H1 (cell line): ENCODE data around the gene FADS2. TPM values are rescaled to one million over a fixed set of nuclear protein-coding genes. Genes with fewer than 3 reads are reported as not detected.

Experiments used
- CTCF ChIA-PET: fragments of 300-600 bp; sonication (Branson Sonifier 250); formaldehyde crosslinking; loops from one replicate; lab custom pipeline; 2021; ENCODE audit not compliant: partially characterized antibody; lab: Charles Lee
- POLR2A ChIA-PET: fragments of 300-600 bp; sonication (Branson Sonifier 250); formaldehyde crosslinking; loops from one replicate; lab custom pipeline; 2021; ENCODE audit warnings: inconsistent platforms; ENCODE audit not compliant: partially characterized antibody; lab: Charles Lee
- DNase-seq, 2 experiments: peaks; one replicate each; pipeline versions ENCODE4 v3.0.0 to v3.0.0-alpha.2; 2010 to 2022; ENCODE audit warnings: low spot score in 2 of 2, low read depth in 1 of 2, mixed read lengths in 1 of 2
- FAIRE-seq: peaks from 2 replicates; lab custom pipeline; 2011; peaks lifted over from hg19 to GRCh38; lab: Jason Lieb, UNC
- H2AFZ ChIP-seq: 2 replicates; pipeline ENCODE4 v1.8.1; 2012; ENCODE audit warnings: low read length, inconsistent platforms
- H2AK5ac ChIP-seq: 2 replicates; pipeline ENCODE4 v1.6.1; 2013; ENCODE audit warnings: low read depth, low read length
- H2BK120ac ChIP-seq: replicated peaks from 2 replicates; pipeline ENCODE3; 2013; ENCODE audit warnings: low read depth, low read length, inconsistent platforms
- H2BK12ac ChIP-seq: 2 replicates; pipeline ENCODE4 v1.6.1; 2013; ENCODE audit warnings: low read depth, low read length
- H2BK15ac ChIP-seq: 2 replicates; pipeline ENCODE4 v1.6.1; 2013; ENCODE audit warnings: low read length
- H2BK20ac ChIP-seq: 2 replicates; pipeline ENCODE4 v1.6.1; 2013; ENCODE audit warnings: low read length
- H2BK5ac ChIP-seq: 2 replicates; pipeline ENCODE4 v1.6.1; 2013; ENCODE audit warnings: low read depth, low read length
- H3K14ac ChIP-seq: 2 replicates; pipeline ENCODE4 v1.6.1; 2013; ENCODE audit warnings: inconsistent platforms; ENCODE audit not compliant: insufficient read length
- H3K18ac ChIP-seq: 2 replicates; pipeline ENCODE4 v1.6.1; 2013; ENCODE audit warnings: low read length; ENCODE audit errors: extremely low read depth
- H3K23ac ChIP-seq: 2 replicates; pipeline ENCODE4 v1.6.1; 2013; ENCODE audit warnings: inconsistent platforms; ENCODE audit not compliant: insufficient read length
- H3K23me2 ChIP-seq: 2 replicates; pipeline ENCODE4 v1.6.1; 2013; ENCODE audit warnings: low read depth, low read length
- H3K27ac ChIP-seq: 2 replicates; pipeline ENCODE4 v1.6.1; 2011; ENCODE audit warnings: low read depth, low read length, inconsistent platforms
- H3K27me3 ChIP-seq, 4 experiments: replicated peaks in 1 of 4; 1 replicate in 1 of 4; 2 replicates in 3 of 4; pipeline versions ENCODE4 v1.6.1 to v1.8.1; 2011 to 2013; ENCODE audit warnings: low read length in 3 of 4, mild to moderate bottlenecking in 3 of 4, inconsistent platforms in 2 of 4, mixed read lengths in 2 of 4, moderate library complexity in 1 of 4; ENCODE audit not compliant: control insufficient read depth in 3 of 4, insufficient read depth in 3 of 4; ENCODE audit errors: extremely low read depth in 1 of 4
- H3K36me3 ChIP-seq, 4 experiments: 2 replicates each; pipeline versions ENCODE4 v1.6.1 to v1.8.1; 2011 to 2013; ENCODE audit warnings: mild to moderate bottlenecking in 4 of 4, low read length in 3 of 4, moderate library complexity in 2 of 4, control low read depth in 1 of 4, inconsistent platforms in 1 of 4; ENCODE audit not compliant: insufficient read depth in 4 of 4, control insufficient read depth in 2 of 4
- H3K4ac ChIP-seq: replicated peaks from 2 replicates; pipeline ENCODE3; 2013; ENCODE audit warnings: low read length, low read depth, mixed read lengths, inconsistent platforms; ENCODE audit not compliant: insufficient read length
- H3K4me1 ChIP-seq, 4 experiments: replicated peaks in 1 of 4; 1 replicate in 1 of 4; 2 replicates in 3 of 4; pipeline versions ENCODE4 v1.6.1 to v1.8.1; 2011 to 2013; ENCODE audit warnings: low read length in 3 of 4, inconsistent platforms in 2 of 4, mixed read lengths in 1 of 4; ENCODE audit not compliant: insufficient read depth in 4 of 4, control insufficient read depth in 3 of 4
- H3K4me2 ChIP-seq, 2 experiments: 2 replicates each; pipeline versions ENCODE4 v1.6.1 to v1.8.1; 2011 to 2013; ENCODE audit warnings: low read depth in 2 of 2, low read length in 2 of 2, control low read depth in 1 of 2, inconsistent platforms in 1 of 2, mild to moderate bottlenecking in 1 of 2; ENCODE audit not compliant: insufficient read depth in 1 of 2
- H3K4me3 ChIP-seq, 4 experiments: fragments of 200-600, 300-600 bp in 1 of 4; sonication (generic), shearing (Covaris generic), sonication (Bioruptor Twin) in 1 of 4; 2 replicates each; pipeline versions ENCODE4 v1.5.1 to v1.8.1; 2011 to 2016; ENCODE audit warnings: low read length in 4 of 4, low read depth in 3 of 4, control low read depth in 2 of 4, inconsistent platforms in 2 of 4, mild to moderate bottlenecking in 2 of 4, mixed read lengths in 1 of 4, moderate library complexity in 1 of 4; ENCODE audit not compliant: insufficient read depth in 2 of 4; ENCODE audit errors: extremely low read depth in 1 of 4
- H3K56ac ChIP-seq: replicated peaks from 2 replicates; pipeline ENCODE3; 2013; ENCODE audit warnings: low read depth, mild to moderate bottlenecking, mixed read lengths, low read length, inconsistent platforms; ENCODE audit not compliant: insufficient read length
- H3K79me1 ChIP-seq: 2 replicates; pipeline ENCODE4 v1.6.1; 2013; ENCODE audit warnings: low read depth, low read length, control low read depth
- H3K79me2 ChIP-seq, 2 experiments: 2 replicates each; pipeline versions ENCODE4 v1.6.1 to v1.8.1; 2012 to 2013; ENCODE audit warnings: low read length in 2 of 2, mild to moderate bottlenecking in 2 of 2, inconsistent platforms in 1 of 2; ENCODE audit not compliant: insufficient read depth in 2 of 2, control insufficient read depth in 1 of 2
- H3K9ac ChIP-seq, 4 experiments: replicated peaks in 1 of 4; 1 replicate in 1 of 4; 2 replicates in 3 of 4; pipeline versions ENCODE4 v1.6.1 to v1.8.1; 2011 to 2013; ENCODE audit warnings: low read depth in 3 of 4, low read length in 3 of 4, control low read depth in 2 of 4, mild to moderate bottlenecking in 2 of 4, moderate library complexity in 2 of 4, inconsistent platforms in 1 of 4; ENCODE audit errors: extremely low read depth in 1 of 4
- H3K9me3 ChIP-seq, 2 experiments: 2 replicates each; pipeline versions ENCODE4 v1.6.1 to v1.8.1; 2012 to 2013; ENCODE audit warnings: mild to moderate bottlenecking in 2 of 2, moderate library complexity in 2 of 2, control low read depth in 1 of 2, inconsistent platforms in 1 of 2, low read depth in 1 of 2, low read length in 1 of 2, mixed read lengths in 1 of 2; ENCODE audit not compliant: insufficient read depth in 2 of 2
- H4K20me1 ChIP-seq, 2 experiments: replicated peaks in 1 of 2; 2 replicates each; pipeline versions ENCODE3 to v1.8.1; 2011 to 2013; ENCODE audit warnings: inconsistent platforms in 2 of 2, low read length in 2 of 2, mild to moderate bottlenecking in 1 of 2; ENCODE audit not compliant: insufficient read depth in 2 of 2, control insufficient read depth in 1 of 2
- H4K5ac ChIP-seq: 2 replicates; pipeline ENCODE4 v1.6.1; 2013; ENCODE audit warnings: low read length, low read depth, mixed read lengths, inconsistent platforms; ENCODE audit not compliant: insufficient read length
- H4K8ac ChIP-seq: 2 replicates; pipeline ENCODE4 v1.8.0; 2013; ENCODE audit warnings: mild to moderate bottlenecking, moderate library complexity, low read length, inconsistent platforms; ENCODE audit not compliant: insufficient read depth; ENCODE audit errors: extremely low read depth
- H4K91ac ChIP-seq: replicated peaks from 2 replicates; pipeline ENCODE3; 2013; ENCODE audit warnings: low read length, mixed read lengths, inconsistent platforms; ENCODE audit not compliant: insufficient read length
- HDAC2 ChIP-seq, 2 experiments: fragments of 300-600 bp in 1 of 2; sonication (generic) in 1 of 2; IDR thresholded peaks; 2 replicates each; pipeline ENCODE4 v1.6.1; 2011 to 2012; ENCODE audit warnings: low read depth in 2 of 2, low read length in 2 of 2, mild to moderate bottlenecking in 2 of 2, moderate library complexity in 2 of 2, borderline replicate concordance in 1 of 2, inconsistent platforms in 1 of 2
- HDAC6 ChIP-seq: IDR thresholded peaks from one replicate; pipeline ENCODE4 v1.7.1; 2012; ENCODE audit warnings: low read depth, mild to moderate bottlenecking, inconsistent platforms, low read length, moderate library complexity
- RBBP5 ChIP-seq: IDR thresholded peaks from 2 replicates; pipeline ENCODE4 v1.7.1; 2012; ENCODE audit warnings: low read depth, mild to moderate bottlenecking, inconsistent platforms, low read length, moderate library complexity, borderline replicate concordance
- SAP30 ChIP-seq: fragments of 300-600 bp; sonication (generic); IDR thresholded peaks from 2 replicates; pipeline ENCODE4 v1.7.1; 2012; ENCODE audit warnings: low read length, moderate library complexity, mild to moderate bottlenecking, inconsistent platforms; ENCODE audit not compliant: insufficient read depth, insufficient replicate concordance
- SIN3A ChIP-seq, 2 experiments: IDR thresholded peaks in 1 of 2; conservative IDR thresholded peaks in 1 of 2; 2 replicates each; pipeline ENCODE4 v1.6.1; 2011 to 2012; ENCODE audit warnings: low read length in 2 of 2, improper control_type of control experiment in 1 of 2, low read depth in 1 of 2, mild to moderate bottlenecking in 1 of 2
- TAF1 ChIP-seq: IDR thresholded peaks from 2 replicates; pipeline ENCODE4 v1.6.1; 2011; ENCODE audit warnings: mild to moderate bottlenecking, low read depth, low read length
- TCF12 ChIP-seq: IDR thresholded peaks from 2 replicates; pipeline ENCODE4 v1.6.1; 2011; ENCODE audit warnings: low read depth, mild to moderate bottlenecking, low read length
- YY1 ChIP-seq: IDR thresholded peaks from 2 replicates; pipeline ENCODE4 v1.6.1; 2011; ENCODE audit warnings: low read depth, mild to moderate bottlenecking, low read length
- WGBS, 2 experiments: shearing (Covaris generic) in 1 of 2; methylation state at CpG; one replicate each; pipeline versions ENCODE4 v1.1.6 to v1.1.7; 2013 to 2015; ENCODE audit warnings: low lambda C conversion rate in 2 of 2, mixed read lengths in 2 of 2, inconsistent platforms in 1 of 2, low coverage in 1 of 2, missing lambda C conversion rate in 1 of 2; ENCODE audit not compliant: insufficient replicate concordance in 2 of 2, insufficient coverage in 1 of 2, insufficient read length in 1 of 2; ENCODE audit errors: extremely low coverage in 1 of 2, missing lambda C conversion rate in 1 of 2; 5-methylcytosine and 5-hydroxymethylcytosine counted together
- polyA plus RNA-seq, 7 experiments: library from polyadenylated mRNA; depleted of rRNA in 3 of 7; stranded (reverse) in 5 of 7; unstranded in 2 of 7; fragments of >200 nt in 5 of 7; fragments of 200-250 nt in 2 of 7; gene quantifications; 1 replicate in 5 of 7; 2 replicates in 1 of 7; 4 replicates in 1 of 7; pipeline versions ENCODE4 v1.2.1 to v1.2.3, GENCODE V29; 2011 to 2013; ENCODE audit warnings: missing spikeins in 2 of 7, mixed read lengths in 2 of 7
- total RNA-seq: library from RNA; stranded (reverse); fragmentation: NEBNext Ultra II Directional; extraction: Animal tissue kit (Norgen Biotek cat#: 25700); gene quantifications from 2 replicates; pipeline ENCODE4 v1.2.1, GENCODE V29; 2021
- TF ChIP-seq, protein P1 (sequence below): IDR thresholded peaks from 2 replicates; pipeline ENCODE4 v1.6.1; 2012; ENCODE audit warnings: inconsistent platforms

Gene FADS2
- total and polyA plus RNA-seq, 2 of the 8 experiments (the other 6 are each of a cell fraction or from before 2014, with no cell fraction given): 499 to 701 TPM

DNA sequence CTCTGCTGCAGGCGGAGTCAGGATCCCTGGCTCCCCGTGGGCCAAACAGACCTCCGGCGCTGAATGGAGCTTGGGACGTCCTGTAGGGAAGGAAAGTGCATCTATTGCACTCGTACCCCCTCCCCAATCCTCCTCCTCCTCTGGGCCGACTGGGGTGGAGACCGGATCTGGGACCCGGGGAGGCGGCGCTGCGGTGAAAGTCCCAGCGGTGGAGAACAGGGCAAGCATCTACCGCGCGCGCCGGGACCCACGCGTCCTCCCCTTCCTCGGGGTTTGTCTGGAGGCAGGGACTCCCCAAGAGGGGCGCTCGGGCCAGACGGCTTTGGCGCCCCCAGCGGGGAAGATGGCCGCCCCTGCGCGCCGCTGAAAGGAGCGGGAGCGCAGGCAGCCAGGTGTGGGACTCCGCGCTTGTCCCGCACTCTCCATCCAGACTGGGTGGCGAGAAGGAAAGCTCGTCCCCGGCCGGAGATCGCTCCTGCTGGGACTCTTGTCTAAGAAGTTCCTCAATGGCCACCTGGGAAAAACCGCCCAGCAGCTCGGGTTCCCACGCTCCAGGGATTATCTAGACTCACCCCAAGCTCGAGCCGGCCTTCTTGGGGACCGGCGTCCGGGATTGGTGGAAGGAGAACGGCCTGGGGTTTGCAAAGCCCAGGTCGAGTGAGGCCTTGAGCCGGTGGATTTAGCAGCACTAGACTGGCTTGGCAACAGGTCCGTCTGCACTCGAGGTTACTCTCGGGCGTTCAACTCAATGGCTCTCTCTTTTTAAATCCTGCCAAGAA is 718 bp downstream of the FADS2 start:
- no peak overlapping the region for H2BK20ac ChIP-seq
- peaks cover 15 to 33% of the 10 kb centered on the region in 2 experiments for H4K20me1 ChIP-seq
- peaks cover 15% of the 10 kb centered on the region for H3K79me1 ChIP-seq
- peak overlapping the region; percentile 74 for H3K27ac ChIP-seq
- no peaks in the 10 kb centered on the region for H3K9me3 ChIP-seq
- H3K23ac ChIP-seq: no peak overlapping the region
- H3K4me3 ChIP-seq: peak overlapping the region; percentile 77 to 96 (median 86)
- peaks cover 9 to 39% (median 24%) of the 10 kb centered on the region in 4 experiments for H3K4me1 ChIP-seq
- H2BK12ac ChIP-seq: peak overlapping the region; percentile 56
- no peak overlapping the region for H3K14ac ChIP-seq
- H2AK5ac ChIP-seq: 0 out of 2 replicates have a peak overlapping the region, but pooled peaks have one; percentile 28
- H2BK15ac ChIP-seq: peak overlapping the region; percentile 90; the same call in 1 of the 2 replicates
- peak overlapping the region; percentile 71 for H2BK5ac ChIP-seq
- peak in 1 of 2 experiments; percentile 73 for DNase-seq
- peaks cover 0 to 4% (median 4%) of the 10 kb centered on the region in 4 experiments; a peak in 2 of 8 replicates for H3K36me3 ChIP-seq
- no peak for FAIRE-seq
- WGBS, 2 experiments: 1% methylated on average over 48 of the region's 55 CpGs; no CpG with 5 or more reads in 1 of the 2 experiments
- peak overlapping the region; percentile 96 to 98 for H3K4me2 ChIP-seq
- peak overlapping the region; percentile 91 for H4K91ac ChIP-seq
- H3K18ac ChIP-seq: peak overlapping the region; percentile 100
- peak overlapping the region; percentile 98 for H3K56ac ChIP-seq
- no peak overlapping the region for H2AFZ ChIP-seq
- H3K79me2 ChIP-seq: peaks cover 29 to 57% of the 10 kb centered on the region in 2 experiments
- peak overlapping the region; percentile 19 for H4K5ac ChIP-seq
- POLR2A ChIA-PET: interaction anchor here (0.7 to 9.9 kb wide), 21 partner anchors 8 to 137 kb away, joined by 3 to 210 read pairs (median 5); partner anchors contain the start of genes FADS1, FEN1 and TMEM258
- H2BK120ac ChIP-seq: peak overlapping the region; percentile 66
- H3K9ac ChIP-seq: peak overlapping the region; percentile 82 to 88 (median 84)
- H3K27me3 ChIP-seq: no peaks in the 10 kb centered on the region
- H4K8ac ChIP-seq: peak overlapping the region; percentile 91; the same call in 1 of the 2 replicates
- CTCF ChIA-PET: interaction anchor here (0.9 to 3.2 kb wide), 10 partner anchors 9 to 52 kb away, joined by 3 to 16 read pairs (median 4); partner anchors contain the start of gene FADS1
- peak overlapping the region; percentile 86 for H3K4ac ChIP-seq
- peaks cover 14% of the 10 kb centered on the region for H3K23me2 ChIP-seq
- TF ChIP-seq TCF12 (no peak), SAP30 (no peak), HDAC6 (no peak), HDAC2 (IDR thresholded peaks at IDR 0.05; ENCODE audit: borderline replicate concordance in 1 of 2, low read depth in 2 of 2, low read length in 2 of 2) (0 out of 4 replicates have a peak, but pooled peaks of 1 of the 2 experiments have one; percentile 26), RBBP5 (peak; percentile 59; the same call in 1 of the 2 replicates), YY1 (peak; percentile 88), TAF1 (peak; percentile 45), SIN3A (conservative IDR thresholded peaks at IDR 0.05 in 1 of 2, IDR thresholded peaks at IDR 0.05 in 1 of 2; ENCODE audit: low read depth in 1 of 2, low read length in 2 of 2) (peak in 1 of 2 experiments; percentile 67; a peak in 1 of 4 replicates)
- TF ChIP-seq, protein P1, sequence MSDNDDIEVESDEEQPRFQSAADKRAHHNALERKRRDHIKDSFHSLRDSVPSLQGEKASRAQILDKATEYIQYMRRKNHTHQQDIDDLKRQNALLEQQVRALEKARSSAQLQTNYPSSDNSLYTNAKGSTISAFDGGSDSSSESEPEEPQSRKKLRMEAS: 0 out of 2 replicates have a peak, but pooled peaks have one; percentile 6
